GM12878 (cell line): ENCODE measurements around the gene SLITRK3.

Experiments used
- CREB1 ChIP-seq: IDR thresholded peaks from 2 replicates; pipeline ENCODE4 v1.6.1; 2012; ENCODE audit warnings: low read depth, mild to moderate bottlenecking, inconsistent platforms
- CTCF ChIP-seq, 3 experiments: IDR thresholded peaks in 2 of 3; conservative IDR thresholded peaks in 1 of 3; 2 replicates each; pipeline ENCODE4 v1.5.1; 2011; ENCODE audit warnings: low read depth in 3 of 3, low read length in 3 of 3, mild to moderate bottlenecking in 3 of 3, control low read depth in 2 of 3, moderate library complexity in 2 of 3, inconsistent platforms in 1 of 3, mixed read lengths in 1 of 3; ENCODE audit not compliant: control insufficient read depth in 2 of 3, insufficient read depth in 1 of 3; ENCODE audit errors: extremely low read depth in 1 of 3
- EP300 ChIP-seq, 2 experiments: fragments of 150-350 bp in 1 of 2; IDR thresholded peaks; 2 replicates each; pipeline ENCODE4 v1.6.1; 2011 to 2012; ENCODE audit warnings: low read depth in 2 of 2, low read length in 2 of 2, borderline replicate concordance in 1 of 2, improper control_type of control experiment in 1 of 2, inconsistent platforms in 1 of 2; ENCODE audit not compliant: control insufficient read depth in 1 of 2
- HDGF ChIP-seq: fragments of 450-650 bp; IDR thresholded peaks from 2 replicates; pipeline ENCODE4 v1.6.1; 2016; ENCODE audit warnings: antibody characterized with exemption
- POLR2AphosphoS2 ChIP-seq: IDR thresholded peaks from 2 replicates; pipeline ENCODE4 v1.6.1; 2011; ENCODE audit warnings: low read depth, mild to moderate bottlenecking, low read length, improper control_type of control experiment, moderate library complexity
- ZBTB4 ChIP-seq: fragments of 450-650 bp; formaldehyde crosslinking; IDR thresholded peaks from 2 replicates; pipeline ENCODE4 v1.4.0; 2022; ENCODE audit warnings: mild to moderate bottlenecking, moderate library complexity
- ZNF274 ChIP-seq: IDR thresholded peaks from one replicate; pipeline ENCODE4 v1.8.0; 2011; ENCODE audit not compliant: insufficient read length, insufficient read depth

GRCh38 chr3:165210132-165210531, 13.9 kb upstream of the SLITRK3 start:
- TF ChIP-seq ZBTB4 (CRISPR knock-in tag) = no peak
- no peak for TF ChIP-seq POLR2AphosphoS2
- TF ChIP-seq CTCF (IDR thresholded peaks at IDR 0.05 in 2 of 3, conservative IDR thresholded peaks at IDR 0.05 in 1 of 3; ENCODE audit: control insufficient read depth in 2 of 3, extremely low read depth in 1 of 3, insufficient read depth in 1 of 3, low read depth in 3 of 3, low read length in 3 of 3) = peak in 1 of 3 experiments; percentile 16; a peak in 1 of 6 replicates
- TF ChIP-seq EP300 (IDR thresholded peaks at IDR 0.05; ENCODE audit: borderline replicate concordance in 1 of 2, control insufficient read depth in 1 of 2, low read depth in 2 of 2, low read length in 2 of 2) = no peak
- TF ChIP-seq ZNF274 = no peak
- no peak for TF ChIP-seq CREB1
- no peak for TF ChIP-seq HDGF
